Peyer's patch (tissue), 4 donors: Measurements from ENCODE around the gene ZNF213. TPM values are rescaled to one million over a fixed set of nuclear protein-coding genes. Genes with fewer than 3 reads are reported as not detected.

Source experiments
- DNase-seq, 3 donors: peaks; one replicate each; pipeline ENCODE4 v3.0.0-alpha.2; 2017 to 2019
- H3K27ac ChIP-seq, 4 donors: fragments of 200-600 bp; sonication (generic); one replicate each; pipeline ENCODE4 v1.5.1; 2016 to 2019
- H3K27me3 ChIP-seq, 2 donors: fragments of 200-600 bp; sonication (generic); one replicate each; pipeline ENCODE4 v1.5.1; 2019
- H3K36me3 ChIP-seq, 3 donors: fragments of 200-600 bp; sonication (generic); one replicate each; pipeline ENCODE4 v1.5.1; 2016 to 2019
- H3K4me1 ChIP-seq, 4 donors: fragments of 200-600 bp; sonication (generic); one replicate each; pipeline ENCODE4 v1.5.1; 2016 to 2019
- H3K4me3 ChIP-seq, 4 donors: fragments of 200-600 bp; sonication (generic); 1 replicate in 3 of 4; 2 replicates in 1 of 4; pipeline ENCODE4 v1.5.1; 2016 to 2019; ENCODE audit warnings: mild to moderate bottlenecking in 1 of 4
- H3K9me3 ChIP-seq, 4 donors: fragments of 200-600 bp; sonication (generic); one replicate each; pipeline ENCODE4 v1.5.1; 2016 to 2019; ENCODE audit warnings: mild to moderate bottlenecking in 1 of 4
- POLR2A ChIP-seq, 2 donors: fragments of 450-650 bp; IDR thresholded peaks; one replicate each; pipeline ENCODE4 v1.5.1; 2017; ENCODE audit warnings: antibody characterized with exemption in 2 of 2, mild to moderate bottlenecking in 2 of 2, moderate library complexity in 2 of 2
- total RNA-seq, 4 donors: library from RNA; depleted of rRNA; stranded (reverse); fragments of >200 nt; gene quantifications; one replicate each; pipeline ENCODE4 v1.1.0, GENCODE V29; 2016
- TF ChIP-seq, protein P1 (sequence below), 6 experiments: fragments of 450-650 bp in 4 of 6; fragments of 200-600 bp in 2 of 6; sonication (generic) in 1 of 6; IDR thresholded peaks; one replicate each; pipeline ENCODE4 v1.5.1; 2017 to 2019; ENCODE audit warnings: antibody characterized with exemption in 6 of 6, mild to moderate bottlenecking in 3 of 6, moderate library complexity in 1 of 6

ZNF213 gene
- total RNA-seq, 4 donors from 2014 or later = 14.9 to 40.6 (median 18.4) TPM

DNA sequence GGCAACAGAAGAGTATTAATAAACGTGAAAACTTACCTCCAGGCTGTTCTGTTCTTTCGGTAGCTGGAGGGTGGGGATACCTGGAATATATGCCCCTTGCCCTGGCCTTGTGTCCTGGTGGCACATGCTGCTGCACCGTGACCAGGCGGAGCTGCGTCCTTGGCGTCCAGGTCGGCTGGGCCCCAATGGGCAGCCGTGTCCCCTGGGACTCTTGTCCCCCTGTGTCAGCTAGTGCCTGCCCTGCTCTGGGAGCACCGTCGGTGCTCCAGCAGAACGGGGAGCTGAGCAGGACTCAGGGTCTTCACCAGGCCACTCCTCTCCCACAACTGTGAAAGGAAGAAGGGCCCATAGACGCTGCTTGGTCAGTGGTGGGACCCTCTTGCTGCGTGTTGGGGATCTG is 7.9 kb downstream of the ZNF213 start:
- Histone ChIP-seq H3K4me1 (peaks cover 0 to 20% (median 1%) of the 10 kb centered on the region in 4 donors), H3K27me3 (no peaks in the 10 kb centered on the region), H3K36me3 (peaks cover 0 to 47% (median 0%) of the 10 kb centered on the region in 3 donors), H3K27ac (peak overlapping the region in 1 of 4 donors; percentile 97), H3K4me3 (no peak overlapping the region), H3K9me3 (no peaks in the 10 kb centered on the region)
- DNase-seq = no peak
- no peak for TF ChIP-seq POLR2A (IDR thresholded peaks at IDR 0.05)
- TF ChIP-seq, protein P1, sequence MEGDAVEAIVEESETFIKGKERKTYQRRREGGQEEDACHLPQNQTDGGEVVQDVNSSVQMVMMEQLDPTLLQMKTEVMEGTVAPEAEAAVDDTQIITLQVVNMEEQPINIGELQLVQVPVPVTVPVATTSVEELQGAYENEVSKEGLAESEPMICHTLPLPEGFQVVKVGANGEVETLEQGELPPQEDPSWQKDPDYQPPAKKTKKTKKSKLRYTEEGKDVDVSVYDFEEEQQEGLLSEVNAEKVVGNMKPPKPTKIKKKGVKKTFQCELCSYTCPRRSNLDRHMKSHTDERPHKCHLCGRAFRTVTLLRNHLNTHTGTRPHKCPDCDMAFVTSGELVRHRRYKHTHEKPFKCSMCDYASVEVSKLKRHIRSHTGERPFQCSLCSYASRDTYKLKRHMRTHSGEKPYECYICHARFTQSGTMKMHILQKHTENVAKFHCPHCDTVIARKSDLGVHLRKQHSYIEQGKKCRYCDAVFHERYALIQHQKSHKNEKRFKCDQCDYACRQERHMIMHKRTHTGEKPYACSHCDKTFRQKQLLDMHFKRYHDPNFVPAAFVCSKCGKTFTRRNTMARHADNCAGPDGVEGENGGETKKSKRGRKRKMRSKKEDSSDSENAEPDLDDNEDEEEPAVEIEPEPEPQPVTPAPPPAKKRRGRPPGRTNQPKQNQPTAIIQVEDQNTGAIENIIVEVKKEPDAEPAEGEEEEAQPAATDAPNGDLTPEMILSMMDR (IDR thresholded peaks at IDR 0.05) = no peak

DNA sequence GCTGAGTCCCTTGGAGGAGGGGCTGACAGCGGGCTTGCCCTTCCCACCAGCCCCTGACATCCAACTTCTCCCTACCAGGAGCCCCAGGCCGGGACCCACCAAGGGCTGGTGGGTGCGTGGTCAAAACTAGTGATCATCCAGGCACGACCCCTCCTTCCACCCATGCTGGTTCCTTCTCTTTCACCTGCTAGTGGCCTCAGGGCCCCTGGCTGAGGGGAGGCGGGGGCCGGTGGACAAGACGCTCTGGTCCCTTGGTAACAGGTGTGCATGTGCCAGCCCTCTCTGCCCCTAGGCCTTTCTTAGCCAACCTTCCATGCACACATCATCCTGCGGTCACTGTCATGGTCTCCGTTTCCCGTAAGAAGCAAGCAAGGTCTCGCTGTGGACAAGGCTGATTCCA is 8.4 kb downstream of the ZNF213 start:
- no peak for DNase-seq
- TF ChIP-seq POLR2A (IDR thresholded peaks at IDR 0.05) = no peak
- TF ChIP-seq, protein P1 (IDR thresholded peaks at IDR 0.05) = no peak
- Histone ChIP-seq H3K9me3 (no peaks in the 10 kb centered on the region), H3K27ac (peak overlapping the region in 3 of 4 donors; percentile 74 to 97 (median 90)), H3K4me3 (peak overlapping the region in 1 of 4 donors; percentile 52), H3K27me3 (no peaks in the 10 kb centered on the region), H3K36me3 (peaks cover 0 to 44% (median 0%) of the 10 kb centered on the region in 3 donors), H3K4me1 (peaks cover 0 to 20% (median 1%) of the 10 kb centered on the region in 4 donors)

DNA sequence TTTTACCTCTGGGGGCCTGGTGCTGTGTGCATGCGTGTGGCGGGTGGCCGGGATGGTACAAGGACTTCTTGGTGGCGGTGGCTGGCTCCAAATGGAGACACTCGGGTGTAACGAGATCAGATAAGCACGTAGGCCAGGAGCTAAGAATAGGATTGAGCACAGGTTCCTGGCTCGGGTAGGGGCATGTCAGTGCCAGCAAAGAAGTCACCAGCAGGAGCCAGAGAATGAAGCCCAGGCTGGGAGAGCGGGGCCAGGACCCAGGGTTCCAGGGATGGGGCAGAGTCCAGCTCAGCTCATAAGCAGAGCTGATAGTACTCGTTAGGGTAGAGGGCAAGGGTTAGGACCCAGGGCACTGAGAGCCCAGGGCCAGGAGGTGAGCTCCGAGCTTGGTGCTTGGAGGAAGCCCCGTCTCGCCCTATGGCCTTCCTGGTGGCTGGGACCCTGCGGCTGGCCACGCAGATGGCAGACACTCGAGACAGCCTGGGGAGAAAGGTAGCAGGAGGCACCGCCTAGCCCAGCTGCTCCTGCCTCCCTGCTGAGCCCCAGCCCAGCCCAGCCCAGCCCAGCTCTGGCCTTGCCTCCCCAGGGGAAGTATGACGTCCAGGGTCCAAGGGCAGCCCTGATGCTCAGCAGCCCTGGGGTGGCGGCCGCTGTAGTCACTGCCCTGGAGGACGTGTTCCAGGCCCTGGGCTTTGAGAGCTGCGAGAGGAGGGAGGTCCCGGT is 8.9 kb downstream of the ZNF213 start:
- TF ChIP-seq, protein P1 (IDR thresholded peaks at IDR 0.05) = peak in 2 of 6 experiments; percentile 11 to 29
- TF ChIP-seq POLR2A (IDR thresholded peaks at IDR 0.05) = peak; percentile 73 to 78
- H3K4me1 ChIP-seq = peaks cover 0 to 20% (median 1%) of the 10 kb centered on the region in 4 donors
- H3K4me3 ChIP-seq = peak overlapping the region in 3 of 4 donors; percentile 10 to 52 (median 46)
- peak in 2 of 3 donors; percentile 83 to 89 for DNase-seq
- H3K36me3 ChIP-seq = peaks cover 0 to 38% (median 0%) of the 10 kb centered on the region in 3 donors
- no peaks in the 10 kb centered on the region for H3K9me3 ChIP-seq
- peak overlapping the region in 3 of 4 donors; percentile 74 to 97 (median 90) for H3K27ac ChIP-seq
- no peaks in the 10 kb centered on the region for H3K27me3 ChIP-seq

DNA sequence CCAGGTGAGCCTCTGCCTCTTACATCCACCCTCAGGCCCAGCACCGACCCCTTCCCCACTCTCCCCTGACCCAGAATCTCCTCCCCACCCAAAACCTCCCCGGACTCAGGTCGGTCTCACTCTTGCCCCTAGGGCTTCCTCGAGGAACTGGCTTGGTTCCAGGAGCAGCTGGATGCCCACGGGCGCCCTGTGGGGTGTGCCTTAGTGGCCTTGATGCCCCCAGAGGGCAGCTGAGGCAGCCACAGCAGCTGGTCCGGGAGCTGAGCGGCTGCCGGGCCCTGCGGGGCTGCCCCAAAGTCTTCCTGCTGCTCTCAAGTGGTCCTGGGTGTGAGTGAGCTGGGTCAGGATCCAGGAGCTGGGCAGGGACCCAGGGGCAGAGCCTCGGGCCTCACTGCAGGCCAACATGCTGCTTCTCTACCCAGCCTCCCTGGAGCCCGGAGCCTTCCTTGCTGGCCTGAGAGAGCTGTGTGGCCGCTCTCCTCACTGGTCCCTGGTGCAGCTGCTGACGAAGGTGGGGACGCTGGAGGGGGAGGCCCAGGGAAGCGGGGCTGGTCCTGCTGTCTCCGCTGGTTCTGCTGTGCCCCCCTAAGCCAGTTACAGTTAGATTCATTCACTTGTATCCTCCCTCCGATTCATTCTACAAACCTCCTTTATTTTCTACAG is 9.6 kb downstream of the ZNF213 start:
- H3K4me3 ChIP-seq = peak overlapping the region in 3 of 4 donors; percentile 10 to 52 (median 46)
- H3K36me3 ChIP-seq = peaks cover 0 to 32% (median 0%) of the 10 kb centered on the region in 3 donors
- TF ChIP-seq POLR2A (IDR thresholded peaks at IDR 0.05) = peak in 1 of 2 donors; percentile 42
- TF ChIP-seq, protein P1 (IDR thresholded peaks at IDR 0.05) = no peak
- peaks cover 0 to 20% (median 1%) of the 10 kb centered on the region in 4 donors for H3K4me1 ChIP-seq
- no peaks in the 10 kb centered on the region for H3K9me3 ChIP-seq
- no peak for DNase-seq
- H3K27ac ChIP-seq = peak overlapping the region in 3 of 4 donors; percentile 74 to 97 (median 90)
- H3K27me3 ChIP-seq = no peaks in the 10 kb centered on the region

DNA sequence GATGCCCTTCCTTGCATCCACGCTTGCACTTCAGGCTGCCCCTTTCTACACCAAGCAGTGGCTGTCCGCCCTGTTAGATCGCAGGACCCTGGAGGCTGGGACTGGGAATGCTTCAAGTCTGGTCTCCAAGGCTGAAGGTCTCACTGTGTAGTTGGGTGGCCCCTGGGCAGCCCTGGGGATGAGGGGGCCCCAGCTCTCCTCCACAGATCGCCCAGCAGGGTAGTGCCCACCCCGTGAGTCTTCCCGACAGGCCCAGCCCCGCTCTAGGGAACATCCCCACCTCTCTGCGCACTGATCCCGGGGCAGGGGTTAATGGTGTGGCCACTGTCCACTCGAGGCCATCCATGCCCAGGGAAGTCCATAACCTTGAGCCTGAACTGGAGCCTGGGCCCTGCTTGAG is 10.3 kb downstream of the ZNF213 start:
- no peak for DNase-seq
- H3K27ac ChIP-seq = no peak overlapping the region
- peaks cover 0 to 20% (median 1%) of the 10 kb centered on the region in 4 donors for H3K4me1 ChIP-seq
- peak overlapping the region in 1 of 4 donors; percentile 46 for H3K4me3 ChIP-seq
- H3K36me3 ChIP-seq = peaks cover 0 to 28% (median 0%) of the 10 kb centered on the region in 3 donors
- H3K27me3 ChIP-seq = no peaks in the 10 kb centered on the region
- H3K9me3 ChIP-seq = no peaks in the 10 kb centered on the region
- no peak for TF ChIP-seq POLR2A (IDR thresholded peaks at IDR 0.05)
- TF ChIP-seq, protein P1 (IDR thresholded peaks at IDR 0.05) = no peak
